NCI-H524 (cell line): ENCODE results near the gene SKIL.
"Not testable (repeated sequence)": the region's sequence is repeated elsewhere in the genome, so short reads cannot be mapped to it uniquely, and the experiment has no call there.

Experiments
- DNase-seq, 2 experiments: peaks; one replicate each; lab custom pipeline; 2025; lab: John Stamatoyannopoulos, UW

SKIL gene, protein sequence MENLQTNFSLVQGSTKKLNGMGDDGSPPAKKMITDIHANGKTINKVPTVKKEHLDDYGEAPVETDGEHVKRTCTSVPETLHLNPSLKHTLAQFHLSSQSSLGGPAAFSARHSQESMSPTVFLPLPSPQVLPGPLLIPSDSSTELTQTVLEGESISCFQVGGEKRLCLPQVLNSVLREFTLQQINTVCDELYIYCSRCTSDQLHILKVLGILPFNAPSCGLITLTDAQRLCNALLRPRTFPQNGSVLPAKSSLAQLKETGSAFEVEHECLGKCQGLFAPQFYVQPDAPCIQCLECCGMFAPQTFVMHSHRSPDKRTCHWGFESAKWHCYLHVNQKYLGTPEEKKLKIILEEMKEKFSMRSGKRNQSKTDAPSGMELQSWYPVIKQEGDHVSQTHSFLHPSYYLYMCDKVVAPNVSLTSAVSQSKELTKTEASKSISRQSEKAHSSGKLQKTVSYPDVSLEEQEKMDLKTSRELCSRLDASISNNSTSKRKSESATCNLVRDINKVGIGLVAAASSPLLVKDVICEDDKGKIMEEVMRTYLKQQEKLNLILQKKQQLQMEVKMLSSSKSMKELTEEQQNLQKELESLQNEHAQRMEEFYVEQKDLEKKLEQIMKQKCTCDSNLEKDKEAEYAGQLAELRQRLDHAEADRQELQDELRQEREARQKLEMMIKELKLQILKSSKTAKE

DNA sequence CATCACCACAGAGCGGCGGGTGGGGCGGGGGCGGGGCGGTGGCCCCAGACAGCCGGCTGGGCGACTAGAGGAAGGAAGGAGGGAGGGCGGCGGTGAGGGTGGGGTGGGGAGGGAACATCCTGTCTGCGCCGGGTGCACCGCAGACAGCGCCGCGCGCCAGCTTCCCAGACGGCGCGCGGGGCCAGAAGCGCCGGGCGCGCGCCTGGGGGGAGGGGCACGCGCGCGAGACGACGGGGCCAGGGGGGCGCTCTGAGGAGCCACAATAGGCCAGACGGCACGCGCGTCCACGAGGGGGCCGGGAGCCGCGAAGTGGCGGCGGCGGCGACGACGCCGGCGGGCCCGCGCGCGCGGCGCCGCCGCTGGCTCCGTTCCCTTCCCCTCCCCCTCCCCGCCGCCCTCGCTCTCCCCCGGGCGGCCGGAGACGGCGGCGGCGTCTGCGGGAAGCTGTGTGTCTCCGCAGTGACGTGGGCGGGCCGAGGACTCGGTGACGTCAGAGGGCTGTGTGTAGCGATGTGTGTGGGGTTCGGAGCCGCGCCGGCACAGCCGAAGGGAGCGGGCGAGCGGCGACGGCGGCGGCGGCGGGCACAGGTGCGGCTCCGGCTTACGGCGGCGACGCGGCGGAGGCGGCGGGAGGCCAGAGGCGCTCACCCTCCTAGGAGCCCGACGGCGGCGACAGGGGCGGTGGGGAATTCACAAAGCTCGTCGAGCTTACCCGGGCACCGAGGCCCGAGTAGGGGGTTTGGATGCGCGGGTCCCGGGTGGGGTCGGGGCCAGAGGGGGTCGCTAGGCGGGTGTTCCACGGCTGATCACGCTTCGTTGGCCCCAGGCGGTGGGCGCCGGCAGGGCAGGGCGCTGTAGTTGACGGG lies at the start of gene SKIL:
Gene SKIL, plus strand, starts transcription at position 540 of the 866 bp plus-strand sequence. CDS start 2,617 bp downstream, outside the sequence.
- peak; percentile 98 to 99 for DNase-seq

- peak in 1 of 2 experiments; percentile 49 for DNase-seq
These were observed 48.5 kb upstream of the SKIL start for GRCh38 chr3:170309046-170309445.

- no peak for DNase-seq
These were observed 39.6 kb upstream of the SKIL start for GRCh38 chr3:170317954-170318353.

DNA sequence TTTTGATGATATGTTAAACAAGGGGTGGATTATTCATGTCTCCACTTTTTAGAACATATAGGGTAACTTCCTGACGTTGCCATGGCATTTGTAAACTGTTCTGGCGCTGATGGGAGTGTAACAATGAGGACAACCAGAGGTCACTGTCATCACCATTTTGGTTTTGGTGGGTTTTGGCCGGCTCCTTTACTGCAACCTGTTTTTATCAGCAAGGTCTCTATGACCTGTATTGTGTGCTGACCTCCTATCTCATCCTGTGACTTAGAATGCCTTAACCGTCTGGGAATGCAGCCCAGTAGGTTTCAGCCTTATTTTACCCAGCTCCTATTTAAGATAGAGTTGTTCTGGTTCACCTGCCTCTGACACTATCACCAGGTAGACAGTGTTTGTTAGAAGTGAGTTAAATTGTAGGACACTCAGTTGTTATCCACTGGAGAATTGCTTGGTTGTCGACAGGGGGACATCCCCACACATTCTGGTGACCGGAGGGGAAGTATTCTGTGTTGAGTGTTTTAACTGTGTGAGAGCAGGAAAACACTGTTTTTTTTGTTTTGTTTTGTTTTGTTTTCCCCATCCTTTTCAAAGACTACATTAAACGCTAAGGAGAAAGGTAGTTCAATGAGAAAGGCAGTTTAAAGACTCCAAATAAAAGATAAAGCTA lies 36.9 kb upstream of the SKIL start:
- DNase-seq, result no peak

GRCh38 chr3:170321321-170322034 lies 36.0 kb upstream of the SKIL start:
- no peak for DNase-seq

DNA sequence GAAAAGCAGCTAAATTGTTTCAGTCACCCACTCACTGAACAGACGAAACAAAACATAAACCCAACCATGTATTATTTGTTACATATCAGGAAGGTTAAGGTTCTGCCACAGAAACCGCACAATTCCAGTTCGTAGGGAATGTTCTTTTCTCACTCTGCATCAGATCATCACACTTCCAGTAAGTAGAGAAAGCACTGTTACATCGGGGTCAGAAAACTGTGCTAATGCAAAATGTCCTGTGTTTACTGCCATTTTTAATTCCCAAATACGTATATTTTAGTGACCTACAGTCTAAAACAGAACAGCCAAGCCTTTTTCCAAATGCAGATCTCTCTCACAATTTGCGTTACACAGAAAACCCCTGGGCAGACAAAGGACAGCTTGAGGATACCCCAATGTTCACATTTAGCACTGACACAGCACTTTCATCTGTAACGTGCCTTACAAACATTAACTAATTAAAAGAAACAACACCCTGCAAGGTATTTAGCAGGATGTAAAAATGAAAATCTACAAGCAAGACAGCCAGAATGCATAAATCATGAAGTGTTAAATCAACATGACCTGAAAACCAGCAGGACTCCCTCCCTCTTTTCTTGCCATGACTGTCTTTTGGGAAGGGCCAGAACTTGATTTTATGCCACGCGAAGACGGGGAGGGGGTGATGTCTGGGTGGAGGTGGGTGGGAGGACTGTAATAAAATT lies 34.8 kb upstream of the SKIL start:
- no peak for DNase-seq

DNA sequence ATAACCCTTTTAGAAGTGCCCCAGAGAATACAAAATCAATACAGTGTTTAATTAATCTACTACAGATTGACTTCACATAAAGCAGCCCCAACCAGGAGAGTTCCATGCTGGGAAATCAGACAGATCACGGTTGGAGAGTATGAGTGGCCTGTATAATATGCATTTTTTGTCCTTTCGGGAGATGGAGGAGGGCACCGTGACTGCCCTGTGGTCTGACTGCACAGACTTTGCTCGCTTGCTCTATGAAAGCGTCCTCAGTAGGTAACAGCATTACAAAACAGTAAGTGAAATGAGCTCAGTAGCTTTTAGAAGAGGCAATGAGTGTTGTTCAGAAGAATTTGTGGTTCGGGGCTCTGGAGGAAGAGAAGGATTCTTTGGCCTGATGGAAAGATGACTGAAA lies 34.2 kb upstream of the SKIL start:
- DNase-seq, result no peak

DNA sequence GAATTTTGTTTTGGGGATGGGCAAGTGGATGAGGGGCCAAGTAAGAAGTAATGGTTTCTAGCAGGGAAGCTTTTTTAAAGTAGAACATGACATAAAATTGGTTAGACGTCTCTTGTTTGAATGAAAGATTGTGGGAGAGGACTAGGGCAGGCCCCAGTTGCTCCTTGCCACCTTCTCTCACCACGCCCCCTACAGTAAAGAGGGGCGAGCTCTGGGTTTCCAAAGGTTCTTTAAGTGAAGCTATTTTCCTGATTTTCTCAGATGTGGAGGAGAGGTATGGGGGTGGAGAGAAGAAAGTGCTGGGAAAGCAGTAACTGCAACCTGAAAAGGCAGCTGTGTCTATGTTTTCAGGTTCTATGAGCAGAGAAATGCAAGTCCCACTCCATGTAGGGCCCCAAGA lies 32.6 kb upstream of the SKIL start:
- DNase-seq, result no peak

DNA sequence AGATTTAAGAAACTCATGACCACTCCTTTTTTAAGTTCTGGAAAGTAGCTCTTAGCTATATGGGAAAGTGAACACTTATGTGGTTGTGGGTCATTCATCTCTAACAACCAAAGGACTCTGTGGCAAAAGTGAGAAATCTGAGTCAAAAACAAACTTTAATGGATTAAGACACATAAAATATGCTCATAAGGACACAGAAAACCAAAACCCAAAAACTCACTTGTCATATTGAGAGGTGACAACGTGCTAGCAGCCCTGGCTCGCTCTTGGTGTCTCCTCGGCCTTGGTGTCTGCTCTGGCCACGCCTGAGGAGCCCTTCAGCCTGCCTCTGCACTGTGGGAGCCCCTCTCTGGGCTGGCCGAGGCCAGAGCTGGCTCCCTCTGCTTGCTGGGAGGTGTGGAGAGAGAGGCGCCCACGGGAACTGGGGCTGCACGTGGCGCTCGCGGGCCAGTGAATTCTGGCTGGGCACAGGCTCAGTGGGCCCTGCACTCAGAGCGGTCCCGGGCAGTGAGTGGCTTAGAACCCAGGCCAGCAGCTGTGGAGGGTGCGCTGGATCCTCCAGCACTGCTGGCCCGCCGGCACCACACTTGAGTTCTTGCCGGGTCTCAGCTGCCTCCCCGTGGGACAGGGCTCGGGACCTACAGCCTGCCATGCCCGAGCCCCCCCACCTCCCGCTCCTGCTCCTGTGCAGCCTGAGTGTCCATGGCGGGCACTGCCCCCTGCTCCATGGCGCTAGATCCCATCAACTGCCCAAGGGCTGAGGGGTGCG lies 30.3 kb upstream of the SKIL start:
- DNase-seq, result no peak

DNA sequence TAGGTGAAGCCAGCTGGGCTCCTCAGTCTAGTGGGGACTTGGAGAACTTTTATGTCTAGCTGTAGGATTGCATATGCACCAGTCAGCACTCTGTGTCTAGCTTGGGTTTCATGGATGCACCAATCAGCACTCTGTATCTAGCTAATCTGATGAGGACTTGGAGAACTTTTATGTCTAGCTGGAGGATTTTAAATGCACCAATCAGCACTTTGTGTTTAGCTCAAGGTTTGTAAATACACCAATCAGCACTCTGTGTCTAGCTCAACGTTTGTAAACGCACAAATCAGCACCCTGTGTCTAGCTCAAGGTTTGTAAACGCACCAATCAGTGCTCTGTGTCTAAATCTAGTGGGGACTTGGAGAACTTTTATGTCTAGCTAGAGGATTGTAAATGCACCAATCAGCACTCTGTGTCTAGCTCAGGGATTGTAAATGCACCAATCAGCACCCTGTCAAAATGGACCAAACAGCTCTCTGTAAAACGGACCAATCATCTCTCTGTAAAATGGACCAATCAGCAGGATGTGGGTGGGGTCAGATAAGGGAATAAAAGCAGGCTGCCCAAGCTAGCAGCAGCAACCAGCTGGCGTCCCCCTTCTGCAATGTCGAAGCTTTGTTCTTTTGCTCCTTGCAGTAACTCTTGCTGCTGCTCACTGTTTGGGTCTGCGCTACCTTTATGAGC lies 29.5 kb upstream of the SKIL start:
- not testable (repeated sequence) for DNase-seq

- DNase-seq, result no peak
These were observed 27.1 kb upstream of the SKIL start for GRCh38 chr3:170330366-170330765.

DNA sequence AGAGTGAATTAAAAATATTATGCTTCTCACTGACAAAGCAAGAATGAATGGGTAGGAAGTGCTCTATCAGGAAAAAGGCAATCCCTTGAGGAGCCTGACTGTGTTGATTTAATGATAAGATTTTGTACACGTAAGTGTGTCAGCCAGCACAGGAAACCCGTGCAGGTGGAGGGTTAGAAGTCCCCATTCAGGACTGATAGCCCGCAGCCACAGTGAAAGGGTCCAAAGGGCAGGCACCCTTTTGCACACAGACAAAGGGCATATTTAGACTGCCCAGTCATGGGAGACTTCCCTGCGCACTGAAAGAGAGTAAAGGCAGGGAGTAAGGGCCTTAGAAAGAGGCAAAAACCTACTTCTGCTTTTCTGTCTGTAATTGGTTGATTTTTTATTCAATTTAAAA lies 26.4 kb upstream of the SKIL start:
- DNase-seq, result no peak

DNA sequence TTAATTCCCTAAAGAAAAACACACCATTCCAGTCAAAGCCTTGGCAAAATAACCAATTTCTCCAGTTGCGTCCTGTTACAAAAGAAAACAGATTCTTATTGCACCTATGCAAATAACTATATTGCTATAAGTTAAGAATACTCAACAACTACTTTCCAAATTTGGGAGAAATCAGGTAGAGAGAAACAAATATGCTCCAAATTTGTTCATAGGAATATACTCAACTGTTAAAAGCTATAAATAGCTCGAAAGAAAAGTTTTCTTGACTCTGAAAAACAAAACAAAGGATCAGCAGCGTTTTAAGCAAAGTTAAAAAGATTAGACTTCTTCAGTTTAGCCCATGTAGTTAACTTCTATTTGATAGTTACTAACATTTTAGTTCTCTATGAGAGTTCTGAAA lies 20.1 kb upstream of the SKIL start:
- no peak for DNase-seq

DNA sequence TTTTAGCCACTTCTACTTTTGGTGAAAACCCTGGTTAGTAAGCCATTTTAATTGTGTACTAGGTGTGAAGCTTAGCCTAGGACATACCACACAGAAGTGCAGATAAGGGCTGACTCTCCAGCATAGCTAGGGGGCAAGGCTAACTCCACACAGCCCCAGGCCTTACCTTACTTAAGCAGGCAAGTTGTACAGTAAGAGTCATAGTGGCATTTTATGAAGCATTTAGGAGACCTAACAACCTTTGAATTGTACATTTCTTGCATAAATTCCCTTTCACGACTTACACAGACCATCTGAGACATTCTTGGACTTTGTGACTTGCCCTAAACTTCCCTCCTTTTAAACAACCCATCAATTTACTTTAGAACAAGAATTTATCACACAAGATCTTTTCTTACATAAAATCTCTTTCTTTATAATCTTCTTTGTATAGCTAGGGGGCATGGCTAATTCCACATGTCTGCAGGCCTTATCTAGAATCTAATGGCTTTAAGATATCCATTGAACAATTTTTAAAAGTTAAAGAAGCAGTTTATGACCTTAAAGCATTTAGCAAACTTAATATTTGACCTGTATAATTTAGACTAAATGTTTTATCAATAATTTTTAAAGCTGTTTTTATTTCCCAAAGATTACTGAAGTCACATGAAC lies 18.7 kb upstream of the SKIL start:
- no peak for DNase-seq

DNA sequence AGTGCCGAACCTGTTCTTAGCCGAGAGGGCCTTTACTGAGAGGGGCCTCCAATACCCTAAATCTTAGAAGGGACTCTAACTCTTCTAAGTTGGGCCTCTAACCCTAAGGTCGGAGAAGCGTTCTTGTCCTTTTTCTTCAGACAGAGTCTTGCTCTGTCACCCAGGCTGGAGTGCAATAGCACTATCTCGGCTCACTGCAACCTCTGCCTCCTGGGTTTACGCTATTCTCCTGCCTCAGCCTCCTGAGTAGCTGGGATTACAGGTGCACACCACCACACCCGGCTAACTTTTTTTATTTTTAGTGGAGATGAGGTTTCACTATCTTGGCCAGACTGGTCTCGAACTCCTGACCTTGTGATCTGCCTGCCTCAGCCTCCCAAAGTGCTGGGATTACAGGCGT lies 15.2 kb upstream of the SKIL start:
- not testable (repeated sequence) for DNase-seq

DNA sequence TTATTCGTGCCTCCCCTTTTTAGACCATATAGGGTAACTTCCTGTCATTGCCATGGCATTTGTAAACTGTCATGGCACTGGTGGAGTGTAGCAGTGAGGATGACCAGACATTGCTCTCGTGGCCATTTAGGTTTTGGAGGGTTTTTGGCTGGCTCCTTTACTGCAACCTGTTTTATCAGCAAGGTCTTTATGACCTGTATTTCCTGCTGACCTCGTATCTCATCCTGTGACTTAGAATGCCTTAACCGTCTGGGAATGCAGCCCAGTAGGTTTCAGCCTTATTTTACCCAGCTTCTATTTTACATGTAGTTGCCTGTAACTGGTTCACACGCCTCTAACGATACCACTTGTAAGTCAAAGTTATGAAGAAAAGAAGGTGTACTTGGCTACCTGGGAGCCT lies 13.7 kb upstream of the SKIL start:
- not testable (repeated sequence) for DNase-seq

DNA sequence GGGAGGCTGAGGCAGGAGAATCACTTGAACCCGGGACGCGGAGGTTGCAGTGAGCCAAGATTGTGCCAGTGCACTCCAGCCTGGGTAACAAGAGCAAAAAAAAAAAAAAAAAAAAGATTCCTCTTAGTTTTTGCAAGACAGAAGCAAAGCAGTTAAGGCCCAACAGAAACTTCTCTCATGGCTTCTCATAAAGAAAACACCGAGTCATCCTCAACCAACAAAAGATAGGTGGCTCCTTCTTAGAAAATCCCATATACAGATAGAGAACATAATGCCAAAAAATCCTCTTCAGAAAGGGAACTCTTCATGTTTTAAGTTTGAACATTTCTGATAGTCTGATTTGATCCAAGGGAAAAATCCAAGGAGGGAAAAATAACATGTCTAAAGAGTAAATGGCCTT lies 12.5 kb upstream of the SKIL start:
- no peak for DNase-seq

- DNase-seq, result no peak
These were observed 10.8 kb upstream of the SKIL start for GRCh38 chr3:170346481-170347392.
